Endothelial cell of umbilical vein (primary cell): Measurements from ENCODE around the gene POLN. TPM values are rescaled to one million over a fixed set of nuclear protein-coding genes. Genes with fewer than 3 reads are reported as not detected.
A peak's percentile ranks its signal among the peaks of the same experiment; 100 is the strongest.

Experiments used
- BruUV-seq: library from RNA; stranded (reverse); fragments of 400-500 nt; replicated peaks from 2 replicates; lab custom pipeline; 2021; lab: Mats Ljungman, UMichigan
- CTCF ChIA-PET: fragments of 300-600, 350-600 bp; sonication (Branson Sonifier 250); formaldehyde crosslinking; loops from one replicate; lab custom pipeline; 2021; ENCODE audit warnings: antibody characterized with exemption, inconsistent platforms; lab: Charles Lee
- POLR2A ChIA-PET: fragments of 300-600, 350-600 bp; sonication (Branson Sonifier 250); formaldehyde crosslinking; loops from one replicate; lab custom pipeline; 2021; ENCODE audit warnings: antibody characterized with exemption, inconsistent platforms; lab: Charles Lee
- DNase-seq: peaks from one replicate; pipeline ENCODE4 v3.0.0-alpha.2; 2011; ENCODE audit warnings: low read depth, low spot score
- FAIRE-seq: peaks from 2 replicates; lab custom pipeline; 2011; peaks lifted over from hg19 to GRCh38; lab: Jason Lieb, UNC
- H2AFZ ChIP-seq: 2 replicates; pipeline ENCODE4 v1.6.0; 2012; ENCODE audit warnings: low read depth, low read length, control low read depth, inconsistent platforms
- H3K27ac ChIP-seq: 2 replicates; pipeline ENCODE4 v1.5.1; 2011; ENCODE audit warnings: low read depth, mild to moderate bottlenecking, control low read depth, low read length, moderate library complexity; ENCODE audit not compliant: insufficient read depth
- H3K27me3 ChIP-seq, 2 experiments: 2 replicates each; pipeline versions ENCODE4 v1.6.0 to v1.6.1; 2011; ENCODE audit warnings: low read length in 2 of 2, mixed read lengths in 1 of 2; ENCODE audit not compliant: control insufficient read depth in 2 of 2, insufficient read depth in 2 of 2
- H3K36me3 ChIP-seq, 2 experiments: 2 replicates in 1 of 2; 3 replicates in 1 of 2; pipeline ENCODE4 v1.5.1; 2011; ENCODE audit warnings: low read length in 2 of 2, mild to moderate bottlenecking in 1 of 2, moderate library complexity in 1 of 2; ENCODE audit not compliant: control insufficient read depth in 2 of 2, insufficient read depth in 2 of 2; ENCODE audit errors: extremely low read depth in 1 of 2
- H3K4me1 ChIP-seq: 3 replicates; pipeline ENCODE4 v1.5.1; 2011; ENCODE audit warnings: mild to moderate bottlenecking, low read length; ENCODE audit not compliant: control insufficient read depth, insufficient read depth; ENCODE audit errors: extremely low read depth
- H3K4me2 ChIP-seq: 2 replicates; pipeline ENCODE4 v1.6.1; 2011; ENCODE audit warnings: low read length, control low read depth, mixed read lengths; ENCODE audit not compliant: insufficient read depth
- H3K4me3 ChIP-seq, 3 experiments: fragments of 200-600 bp in 1 of 3; sonication (generic), shearing (Covaris generic) in 1 of 3; replicated peaks in 1 of 3; 2 replicates each; pipeline ENCODE4 v1.5.1; 2011 to 2016; ENCODE audit warnings: control low read depth in 3 of 3, low read length in 3 of 3, mild to moderate bottlenecking in 2 of 3, inconsistent platforms in 1 of 3, low read depth in 1 of 3, moderate library complexity in 1 of 3; ENCODE audit not compliant: insufficient read depth in 1 of 3
- H3K79me2 ChIP-seq: 2 replicates; pipeline ENCODE4 v1.6.0; 2012; ENCODE audit warnings: low read length, inconsistent platforms; ENCODE audit not compliant: control insufficient read depth, insufficient read depth
- H3K9ac ChIP-seq: replicated peaks from 2 replicates; pipeline ENCODE3; 2011; ENCODE audit warnings: low read length, control low read depth; ENCODE audit not compliant: insufficient read depth; ENCODE audit errors: extremely low read depth
- H3K9me1 ChIP-seq: replicated peaks from 3 replicates; pipeline ENCODE4 v1.6.0; 2011; ENCODE audit warnings: mild to moderate bottlenecking, low read length; ENCODE audit not compliant: control insufficient read depth, insufficient read depth; ENCODE audit errors: extremely low read depth
- H3K9me3 ChIP-seq: replicated peaks from 2 replicates; pipeline ENCODE4 v1.5.1; 2012; ENCODE audit warnings: low read length, inconsistent platforms; ENCODE audit not compliant: control insufficient read depth, insufficient read depth
- H4K20me1 ChIP-seq: replicated peaks from 2 replicates; pipeline ENCODE3; 2011; ENCODE audit warnings: mild to moderate bottlenecking, low read length; ENCODE audit not compliant: control insufficient read depth, insufficient read depth; ENCODE audit errors: extremely low read depth
- CTCF ChIP-seq, 2 donors: IDR thresholded peaks; 1 replicate in 1 of 2; 2 replicates in 1 of 2; pipeline ENCODE4 v1.5.1; 2011; ENCODE audit warnings: low read length in 2 of 2, mild to moderate bottlenecking in 2 of 2, moderate library complexity in 2 of 2, control low read depth in 1 of 2, inconsistent platforms in 1 of 2, low read depth in 1 of 2; ENCODE audit not compliant: insufficient read depth in 1 of 2; ENCODE audit errors: extremely low read depth in 1 of 2
- EZH2 ChIP-seq: IDR thresholded peaks from 2 replicates; pipeline ENCODE4 v1.6.1; 2012; ENCODE audit warnings: borderline replicate concordance, low read depth, mild to moderate bottlenecking, moderate library complexity, low read length, inconsistent platforms; ENCODE audit not compliant: severe bottlenecking
- FOS ChIP-seq: IDR thresholded peaks from 2 replicates; pipeline ENCODE4 v1.6.1; 2011; ENCODE audit warnings: mild to moderate bottlenecking, low read length, moderate library complexity, borderline replicate concordance; ENCODE audit not compliant: insufficient read depth
- GATA2 ChIP-seq: IDR thresholded peaks from 2 replicates; pipeline ENCODE4 v1.7.0; 2011; ENCODE audit warnings: low read depth, mild to moderate bottlenecking, moderate library complexity, mixed read lengths, low read length; ENCODE audit not compliant: insufficient read length, insufficient read depth
- JUN ChIP-seq: IDR thresholded peaks from 2 replicates; pipeline ENCODE4 v1.6.1; 2011; ENCODE audit warnings: borderline replicate concordance, low read depth; ENCODE audit not compliant: insufficient read length, insufficient read depth
- MAX ChIP-seq: IDR thresholded peaks from 2 replicates; pipeline ENCODE4 v1.6.1; 2011; ENCODE audit not compliant: insufficient read depth, insufficient read length
- MYC ChIP-seq: IDR thresholded peaks from one replicate; pipeline ENCODE4 v1.6.1; 2011; ENCODE audit warnings: mild to moderate bottlenecking, low read depth, low read length
- POLR2AphosphoS5 ChIP-seq: IDR thresholded peaks from 2 replicates; pipeline ENCODE4 v1.6.1; 2012; ENCODE audit warnings: low read depth, mild to moderate bottlenecking, control low read depth, low read length, moderate library complexity; ENCODE audit not compliant: insufficient read depth
- dilution Hi-C: fragments of 300-500 bp; cut with MboI; formaldehyde crosslinking; loops from one replicate; pipeline ENCODE4 v1.15.0; 2019; ENCODE audit warnings: low sequenced_read_pairs; ENCODE audit not compliant: extremely low pct_ligation_motif_present
- intact Hi-C: fragments of 100-400 bp; cut with micrococcal nuclease; formaldehyde crosslinking; loops from one replicate; pipeline ENCODE4 v1.10.0; 2022
- polyA plus RNA-seq, 4 experiments: library from polyadenylated mRNA; depleted of rRNA in 3 of 4; stranded (reverse) in 3 of 4; unstranded in 1 of 4; fragments of >200 nt; gene quantifications; 2 replicates each; pipeline versions ENCODE4 v1.2.1 to v1.2.3, GENCODE V29; 2011 to 2012; ENCODE audit warnings: missing spikeins in 1 of 4
- total RNA-seq: library from RNA; stranded (reverse); gene quantifications from 2 replicates; pipeline ENCODE4 v1.2.3, GENCODE V29; 2021

Gene POLN
- total and polyA plus RNA-seq, 2 donors (not counting 3 experiments of a cell fraction or from before 2014, with no cell fraction given) = 1.3 to 4.2 TPM

GRCh38 chr4:2257361-2258081 lies 15.6 kb upstream of the POLN start:
- intact Hi-C loops (loop anchor here (1.0 kb wide), 1 partner anchor 15 kb away; the partner anchor contains the start of genes HAUS3 and POLN), dilution Hi-C loops (no loop called here)
- Histone ChIP-seq H3K4me2 (no peak overlapping the region), H3K9me1 (no peaks in the 10 kb centered on the region), H3K79me2 (peaks cover 15% of the 10 kb centered on the region), H4K20me1 (no peaks in the 10 kb centered on the region), H3K27me3 (no peaks in the 10 kb centered on the region), H3K27ac (peak overlapping the region; percentile 15), H3K36me3 (peaks cover 0 to 35% of the 10 kb centered on the region in 2 experiments), H3K9me3 (no peaks in the 10 kb centered on the region), H3K9ac (peak overlapping the region; percentile 14), H3K4me1 (peaks cover 21% of the 10 kb centered on the region), H2AFZ (no peak overlapping the region), H3K4me3 (no peak overlapping the region)
- BruUV-seq = no TSS peak
- CTCF ChIA-PET = interaction anchor here (0.8 to 1.1 kb wide), 5 partner anchors 9 to 184 kb away, joined by 3 read pairs; no protein-coding TSS in a partner anchor
- FAIRE-seq = no peak
- POLR2A ChIA-PET = interaction anchor here (1.4 kb wide), 1 partner anchor 16 kb away, joined by 3 read pairs; the partner anchor contains the start of genes HAUS3 and POLN
- TF ChIP-seq MYC (no peak), FOS (no peak), EZH2 (no peak), POLR2AphosphoS5 (no peak), GATA2 (no peak), MAX (no peak), CTCF (IDR thresholded peaks at IDR 0.05; ENCODE audit: extremely low read depth in 1 of 2, insufficient read depth in 1 of 2, low read depth in 1 of 2, low read length in 2 of 2) (no peak), JUN (no peak)
- no peak for DNase-seq
